GM18519 (cell line): ENCODE data around the gene HORMAD2.
"Not testable (repeated sequence)": the region's sequence is repeated elsewhere in the genome, so short reads cannot be mapped to it uniquely, and the experiment has no call there.

Experiments used
- ATAC-seq: cut with Tn5 transposase; IDR thresholded peaks from one replicate; pipeline ENCODE4 v1.9.1; 2021; ENCODE audit warnings: mild to moderate bottlenecking, moderate library complexity; ENCODE audit not compliant: unreplicated experiment, low FRiP score

HORMAD2 gene

DNA sequence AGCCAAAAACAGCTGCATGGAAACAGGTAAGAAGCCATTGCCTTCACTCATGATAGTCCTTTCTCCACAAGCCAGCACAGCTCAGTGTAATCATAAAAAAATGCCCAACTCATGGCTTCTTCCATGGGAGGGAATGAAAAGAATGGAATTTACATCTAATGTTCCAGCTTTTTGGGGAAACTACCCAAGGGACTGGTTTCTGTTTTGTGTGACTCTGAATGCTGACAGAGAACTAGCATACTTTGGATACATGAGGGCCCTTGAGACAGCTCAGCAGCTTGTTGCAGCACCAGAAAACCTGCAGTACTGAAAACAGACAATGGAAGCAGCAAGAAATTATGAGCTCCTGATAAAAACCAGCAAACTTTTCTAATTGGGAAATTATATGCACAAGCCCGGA, 24.2 kb upstream of the HORMAD2 start:
- no peak for ATAC-seq

DNA sequence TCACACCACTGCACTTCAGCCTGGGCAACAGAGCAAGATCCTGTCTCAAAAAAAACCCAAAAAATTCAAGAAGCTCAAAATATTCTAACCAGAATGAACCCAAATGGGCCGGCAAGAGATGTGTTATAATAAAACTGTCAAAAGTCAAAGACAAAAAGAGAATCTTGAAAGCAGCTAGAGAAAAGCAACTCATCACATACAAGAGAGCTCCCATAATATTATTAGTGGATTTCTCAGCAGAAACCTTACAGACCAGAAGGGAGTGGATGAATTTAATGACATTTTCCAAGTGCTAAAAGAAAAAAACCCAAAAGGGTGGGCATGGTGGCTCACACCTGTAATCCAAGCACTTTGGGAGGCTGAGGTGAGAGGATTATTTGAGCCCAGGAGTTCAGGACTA, 22.9 kb upstream of the HORMAD2 start:
- no peak for ATAC-seq

DNA sequence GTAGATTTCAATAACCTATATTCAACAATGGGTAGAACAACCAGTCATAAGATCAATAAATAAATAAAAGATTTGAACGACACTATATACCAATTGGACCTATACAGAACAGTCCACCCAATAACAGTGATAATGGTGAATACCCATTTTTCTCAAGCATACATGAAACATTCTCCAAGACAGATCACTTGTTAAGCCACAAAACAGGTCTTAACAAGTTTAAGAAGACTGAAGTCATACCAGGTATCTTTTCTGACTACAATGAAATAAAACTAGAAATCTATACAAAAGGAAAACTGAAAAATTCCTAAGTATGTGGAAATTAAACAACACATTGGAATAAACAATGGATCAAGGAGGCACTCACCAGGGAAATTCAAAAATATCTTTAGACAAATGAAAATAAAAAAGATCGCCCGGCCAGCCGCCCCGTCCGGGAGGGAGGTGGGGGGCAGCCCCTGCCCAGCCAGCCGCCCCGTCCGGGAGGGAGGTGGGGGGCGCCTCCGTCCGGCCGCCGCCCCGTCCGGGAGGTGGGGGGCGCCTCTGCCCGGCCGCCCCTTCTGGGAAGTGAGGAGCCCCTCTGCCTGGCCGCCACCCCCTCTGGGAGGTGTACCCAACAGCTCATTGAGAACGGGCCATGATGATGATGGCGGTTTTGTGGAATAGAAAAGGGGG, 20.8 kb upstream of the HORMAD2 start:
- not testable (repeated sequence) for ATAC-seq

DNA sequence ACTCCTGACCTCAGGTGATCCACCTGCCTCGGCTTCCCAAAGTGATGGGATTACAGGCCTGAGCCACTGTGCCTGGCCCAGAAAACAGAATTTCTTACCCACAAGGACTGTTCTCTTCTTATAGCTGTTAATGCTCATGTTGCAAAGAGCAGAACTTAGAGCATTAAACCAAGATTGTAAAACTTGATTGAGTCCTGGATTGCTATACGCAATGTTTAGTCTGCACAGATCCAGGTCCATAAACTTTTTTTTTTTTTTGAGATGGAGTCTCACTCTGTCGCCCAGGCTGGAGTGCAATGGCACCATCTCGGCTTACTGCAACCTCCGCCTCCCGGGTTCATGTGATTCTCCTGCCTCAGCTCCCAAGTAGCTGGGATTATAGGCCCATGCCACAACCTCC, 19.2 kb upstream of the HORMAD2 start:
- not testable (repeated sequence) for ATAC-seq

DNA sequence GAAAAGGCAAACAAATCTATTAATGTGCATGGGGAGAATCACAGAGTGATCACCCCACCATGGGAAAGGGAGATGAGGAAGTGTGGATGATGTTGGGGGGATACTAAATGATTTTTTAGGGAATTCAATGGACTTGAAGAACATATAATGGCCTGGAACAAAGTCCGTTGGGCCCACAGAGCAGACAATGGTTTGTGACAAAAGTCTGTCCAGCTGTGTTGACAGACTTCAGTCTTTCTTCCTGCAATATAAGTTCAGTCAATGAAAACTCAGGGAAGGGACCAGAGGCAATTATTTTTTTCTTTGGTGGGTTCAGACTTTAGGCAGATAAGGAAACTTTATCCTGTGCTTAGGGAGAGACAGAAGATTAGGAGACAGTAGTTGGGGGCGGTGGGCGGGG, 18.0 kb upstream of the HORMAD2 start:
- ATAC-seq: no peak

DNA sequence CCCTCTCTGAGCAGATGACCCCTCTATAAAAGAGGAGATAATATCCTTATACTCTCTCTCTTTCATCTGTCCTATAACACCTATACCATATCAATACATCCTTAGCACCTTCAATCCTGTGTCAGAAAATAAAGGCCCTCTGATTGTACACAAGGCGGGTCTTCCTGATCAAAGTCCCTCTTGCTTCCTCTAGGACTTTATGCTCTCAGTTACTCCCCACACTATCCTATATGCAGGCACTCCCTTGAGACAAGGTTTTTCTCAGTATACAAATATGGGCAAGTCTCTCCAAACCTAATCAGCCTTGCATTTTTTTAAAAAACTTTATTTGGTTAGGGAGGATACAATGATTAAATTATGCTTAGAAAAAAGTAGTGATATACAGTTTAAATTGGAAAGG, 17.3 kb upstream of the HORMAD2 start:
- no peak for ATAC-seq

DNA sequence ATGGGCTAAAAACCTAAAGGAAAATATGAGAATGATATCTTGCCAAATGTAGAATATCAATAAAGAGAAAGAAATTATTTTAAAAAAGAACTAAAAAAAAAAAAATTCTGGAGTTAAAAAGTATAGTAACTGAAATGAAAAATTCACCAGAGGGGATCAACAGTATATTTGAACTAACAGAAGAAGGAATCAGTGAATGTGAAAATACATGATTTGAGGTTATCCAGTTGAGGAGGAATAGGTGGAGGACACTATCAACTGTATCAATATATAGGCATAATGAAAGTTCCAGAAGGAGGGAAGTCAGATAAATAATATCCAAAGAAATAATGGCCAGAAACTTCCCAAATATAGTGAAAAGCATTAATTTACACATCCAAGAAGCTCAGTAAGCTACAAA, 16.1 kb upstream of the HORMAD2 start:
- no peak for ATAC-seq

DNA sequence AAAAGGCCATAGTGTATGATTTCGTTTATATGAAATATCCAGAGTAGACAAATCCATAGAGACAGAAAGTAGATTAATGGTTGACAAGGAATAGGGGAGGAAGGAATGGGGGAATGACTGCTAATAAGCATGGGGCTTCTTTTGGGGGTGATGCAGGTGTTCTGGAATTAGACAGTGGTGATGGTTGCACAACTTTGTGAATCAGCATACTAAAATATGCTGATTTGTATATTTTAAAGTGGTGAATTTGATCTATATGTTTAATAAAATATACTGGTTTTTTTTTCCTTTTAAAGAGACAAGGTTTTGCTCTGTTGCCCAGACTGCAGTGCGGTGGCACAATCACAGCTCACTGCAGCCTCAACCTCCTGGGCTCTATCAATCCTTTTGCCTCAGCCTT, 6.5 kb upstream of the HORMAD2 start:
- no peak for ATAC-seq

DNA sequence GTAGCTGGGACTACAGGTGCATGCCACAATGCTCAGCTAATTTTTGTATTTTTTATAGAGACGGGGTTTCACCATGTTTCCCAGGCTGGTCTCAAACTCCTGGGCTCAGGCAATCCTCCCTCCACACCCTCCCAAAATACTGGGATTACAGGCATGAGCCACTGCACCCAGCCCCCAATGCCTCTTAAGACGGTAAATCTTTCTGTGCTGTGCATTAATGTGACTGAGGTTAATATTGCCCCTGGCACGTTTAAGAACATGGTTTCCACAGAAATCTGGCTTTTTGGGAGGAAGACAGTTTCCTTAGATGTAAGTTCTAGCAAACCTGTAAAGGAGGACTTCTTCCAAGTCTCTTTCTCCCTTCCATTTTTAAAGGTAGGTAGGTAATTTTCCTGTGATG, 6.1 kb upstream of the HORMAD2 start:
- ATAC-seq: no peak

DNA sequence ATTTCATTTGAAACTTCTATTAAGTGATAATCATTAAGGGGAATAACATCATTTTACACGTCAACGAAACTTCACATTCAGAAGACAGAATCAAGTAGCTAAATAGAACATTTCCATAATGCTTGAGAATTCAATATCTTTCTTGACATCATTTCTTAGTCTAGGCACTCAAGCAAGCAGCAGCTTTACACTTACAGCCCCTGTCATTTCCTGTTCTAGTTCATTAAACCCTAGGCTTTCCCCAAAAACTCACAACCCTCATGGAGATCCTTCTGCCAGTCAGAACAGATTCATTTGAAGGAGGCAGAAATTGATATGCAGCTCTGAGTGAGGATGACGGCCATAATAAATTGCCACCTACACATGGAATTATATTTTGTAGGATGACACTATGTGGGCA, 5.3 kb upstream of the HORMAD2 start:
- ATAC-seq: no peak

DNA sequence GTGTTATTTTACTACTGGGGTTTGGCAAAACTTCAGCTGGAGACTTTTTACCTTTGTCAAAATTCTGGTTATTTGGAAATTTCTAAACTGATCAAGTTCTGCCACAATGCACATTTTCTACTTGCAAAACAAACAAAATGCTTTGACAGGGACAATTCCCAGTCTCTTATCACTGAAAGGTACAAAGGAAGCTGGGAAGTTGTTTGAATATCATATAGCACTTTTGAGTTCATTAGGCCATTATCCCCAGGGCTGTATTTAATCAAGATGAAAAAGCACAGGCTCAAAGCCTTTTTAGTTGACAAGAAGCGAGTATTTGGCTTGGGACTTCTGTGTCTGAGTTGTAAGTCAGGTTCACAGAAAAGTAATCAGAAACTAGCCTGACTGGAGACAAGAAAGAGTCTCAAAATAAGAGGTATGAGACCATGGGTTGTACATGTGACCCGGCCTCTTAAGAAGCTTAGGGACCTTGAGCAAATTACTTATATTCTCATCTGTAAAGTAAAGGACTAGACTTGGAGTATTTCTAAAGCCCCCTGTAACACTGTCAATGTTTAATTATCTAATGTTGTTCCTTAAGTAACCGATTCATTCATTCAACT, 2.9 kb upstream of the HORMAD2 start:
- no peak for ATAC-seq

DNA sequence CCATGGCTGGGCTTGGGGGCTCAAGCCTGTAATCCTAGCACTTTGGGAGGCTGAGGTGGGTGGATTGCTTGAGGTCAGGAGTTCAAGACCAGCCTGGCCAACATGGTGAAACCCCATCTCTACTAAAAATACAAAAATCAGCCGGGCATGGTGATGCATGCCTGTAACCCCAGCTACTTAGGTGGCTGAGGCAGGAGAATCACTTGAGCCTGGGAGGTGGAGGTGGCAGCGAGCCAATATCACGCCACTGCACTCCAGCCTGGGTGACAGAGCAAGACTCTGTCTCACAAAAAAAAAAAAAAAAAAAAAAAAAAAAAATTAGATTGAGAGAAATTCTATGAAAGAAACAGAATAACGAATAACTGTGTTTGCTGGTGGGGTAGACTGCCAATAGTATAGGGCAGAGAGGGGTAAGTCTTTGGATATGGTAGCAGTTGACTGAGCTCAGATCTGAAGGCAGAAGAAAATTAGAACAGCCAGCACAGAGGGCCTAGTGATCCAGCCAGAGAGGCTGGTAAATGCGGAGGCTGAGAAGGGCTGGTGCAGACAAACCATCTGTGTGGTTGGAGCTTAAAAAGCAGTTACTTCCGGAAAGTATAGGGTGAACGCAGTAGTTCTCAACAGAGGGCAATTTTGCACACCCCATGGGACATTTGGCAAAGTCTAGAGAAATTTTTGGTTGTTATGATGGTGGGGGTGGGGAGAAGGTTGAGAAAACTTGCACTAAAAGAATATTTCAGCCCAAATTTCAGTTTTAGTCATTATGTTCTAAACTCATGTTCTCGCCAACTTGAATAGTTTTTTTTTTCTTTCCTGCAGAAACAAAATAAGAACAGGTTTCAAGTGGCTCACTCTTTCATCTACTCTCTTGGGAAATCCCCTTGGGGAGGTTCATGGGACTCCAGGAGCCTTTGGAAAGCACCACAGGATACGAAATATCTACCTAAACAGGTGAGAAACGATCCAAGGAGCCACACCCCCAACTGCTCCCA, 1.6 kb upstream of the HORMAD2 start:
- no peak for ATAC-seq

DNA sequence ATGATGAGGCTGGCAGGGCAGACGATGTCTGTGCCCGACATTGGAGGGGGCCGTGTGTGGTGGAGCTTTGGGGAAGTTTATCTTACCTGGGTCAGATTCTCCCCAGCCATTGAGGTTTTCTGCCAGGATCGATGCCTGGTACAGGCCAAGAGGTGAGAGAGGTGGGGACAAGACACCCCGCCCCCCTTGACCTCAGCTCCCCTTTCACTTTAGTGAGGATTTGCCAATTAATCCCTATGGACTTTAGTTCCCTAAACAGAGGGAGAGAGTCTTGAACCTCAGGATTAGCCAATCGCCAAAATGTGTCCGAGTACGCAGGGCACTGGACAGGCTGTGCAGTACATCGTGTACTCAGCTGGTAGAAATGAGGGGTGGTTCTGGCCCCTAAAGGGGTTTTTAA, 541 bp downstream of the HORMAD2 start:
- ATAC-seq: no peak

DNA sequence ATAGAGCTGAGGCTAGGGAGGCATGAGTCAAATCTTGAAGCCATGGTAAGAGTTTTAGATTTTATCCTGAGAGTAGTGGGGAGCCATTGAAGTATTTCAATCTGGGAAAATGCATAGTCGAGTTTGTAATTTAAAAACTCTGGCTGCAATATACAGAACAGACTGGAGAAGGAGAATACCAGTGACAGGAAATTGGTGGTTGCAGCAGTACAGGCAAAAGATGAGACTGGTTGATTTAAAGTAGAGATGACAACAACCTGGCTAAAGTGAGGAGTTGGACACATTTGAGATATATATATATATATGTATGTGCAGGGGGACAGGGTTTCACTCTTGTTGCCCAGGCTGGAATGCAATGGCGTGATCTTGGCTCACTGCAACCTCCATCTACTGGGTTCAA, 6.2 kb downstream of the HORMAD2 start:
- no peak for ATAC-seq

DNA sequence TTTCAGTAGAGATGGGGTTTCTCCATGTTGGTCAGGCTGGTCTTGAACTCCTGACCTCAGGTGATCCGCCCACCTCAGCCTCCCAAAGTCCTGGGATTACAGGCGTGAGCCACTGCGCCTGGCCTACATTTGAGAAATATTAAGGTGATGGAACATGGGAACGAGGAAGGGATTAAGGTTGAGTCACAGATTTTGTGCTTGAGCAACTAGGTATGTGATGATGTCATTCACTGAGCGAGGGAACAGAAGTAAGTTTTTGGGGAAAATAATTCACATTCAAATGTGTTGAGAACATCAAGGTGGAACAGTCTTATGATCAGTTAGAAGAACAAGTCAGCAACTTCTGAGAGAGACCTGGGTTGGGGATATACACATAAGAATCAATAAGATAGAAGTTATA, 6.8 kb downstream of the HORMAD2 start:
- not testable (repeated sequence) for ATAC-seq

DNA sequence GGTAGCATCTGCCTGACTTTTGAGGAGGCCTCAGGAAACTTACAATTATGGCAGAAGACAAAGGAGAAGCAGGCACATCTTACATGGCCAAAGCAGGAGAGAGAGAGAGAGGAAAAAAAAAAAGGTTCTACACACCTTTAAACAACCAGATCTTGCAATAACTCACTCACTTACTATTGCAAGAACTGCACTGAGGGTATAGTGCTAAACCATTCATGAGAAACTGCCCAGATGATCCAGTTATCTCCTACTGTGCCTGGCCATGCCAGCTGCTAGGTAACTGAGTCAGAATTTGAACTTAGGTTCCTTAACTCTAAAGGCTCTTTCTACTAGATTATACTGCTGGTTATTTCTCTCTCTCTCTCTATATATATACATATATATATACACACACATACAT, 7.3 kb downstream of the HORMAD2 start:
- no peak for ATAC-seq

DNA sequence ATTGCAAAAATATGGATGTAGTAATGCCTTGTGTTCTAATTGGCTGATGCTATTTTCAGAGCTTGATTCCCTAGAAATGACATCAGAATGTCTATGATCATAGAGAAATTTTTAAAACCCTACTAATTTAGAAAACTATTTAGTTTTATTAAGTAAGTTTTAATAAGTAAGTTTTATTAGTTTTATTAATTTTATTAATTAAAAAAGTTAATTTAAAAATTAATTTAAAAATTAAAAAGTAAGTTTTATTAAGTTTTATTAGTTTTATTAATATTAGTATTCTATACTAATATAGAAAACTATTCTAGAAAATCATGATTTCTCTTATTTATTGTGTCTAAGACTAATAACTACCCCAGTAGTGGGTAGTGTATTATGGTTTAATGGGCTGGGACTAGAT, 8.2 kb downstream of the HORMAD2 start:
- ATAC-seq: no peak

DNA sequence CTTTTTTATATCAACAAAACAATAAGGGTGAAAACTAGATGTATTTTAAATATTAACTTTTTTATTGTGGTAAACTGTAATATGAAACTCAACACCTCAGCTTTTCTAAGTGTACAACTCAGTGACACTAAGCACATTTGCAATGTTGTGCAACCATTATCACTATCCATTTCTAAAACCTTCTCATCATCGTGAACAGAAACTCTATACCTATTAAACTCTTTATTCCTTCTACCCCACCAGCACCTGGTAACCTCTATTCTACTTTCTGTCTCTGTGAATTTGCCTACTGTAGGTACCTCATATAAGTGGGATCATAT, 9.4 kb downstream of the HORMAD2 start:
- ATAC-seq: no peak

DNA sequence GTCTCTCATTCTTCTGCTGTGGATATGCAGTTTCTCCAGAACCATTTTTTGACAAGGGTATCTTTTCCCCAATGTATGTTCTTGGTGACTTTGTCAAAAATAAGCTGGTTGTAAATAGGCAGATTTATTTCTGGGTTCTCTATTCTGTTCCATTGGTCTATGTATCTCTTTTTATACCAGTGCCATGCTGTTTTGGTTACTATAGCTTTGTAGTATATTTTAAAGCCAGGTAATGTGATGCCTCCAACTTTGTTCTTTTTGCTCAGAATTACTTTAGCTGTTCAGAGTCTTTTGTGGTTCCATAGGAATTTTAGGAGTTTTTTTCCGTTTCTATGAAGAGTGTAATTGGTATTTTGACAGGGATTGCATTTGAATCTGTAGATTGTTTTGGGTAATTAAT, 12.4 kb downstream of the HORMAD2 start:
- ATAC-seq: no peak

DNA sequence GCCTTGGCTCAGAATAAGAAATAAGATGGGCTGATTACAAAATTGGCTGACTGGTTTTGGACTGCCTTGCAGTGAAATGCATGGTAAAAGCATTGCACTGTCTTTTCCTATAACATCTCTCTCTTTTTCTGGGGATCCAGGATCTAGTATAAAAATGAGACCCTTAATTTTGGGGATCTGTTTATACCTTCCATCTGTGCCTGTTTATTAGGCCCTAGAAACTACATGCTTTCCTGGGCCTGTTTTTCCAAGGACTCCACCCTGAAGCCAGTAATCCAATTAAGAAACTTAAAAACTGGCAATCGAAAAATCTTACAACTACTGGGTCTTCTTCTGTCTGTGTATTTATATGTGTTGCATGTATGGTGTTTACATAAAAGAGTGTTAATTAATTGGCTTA, 14.5 kb downstream of the HORMAD2 start:
- no peak for ATAC-seq

DNA sequence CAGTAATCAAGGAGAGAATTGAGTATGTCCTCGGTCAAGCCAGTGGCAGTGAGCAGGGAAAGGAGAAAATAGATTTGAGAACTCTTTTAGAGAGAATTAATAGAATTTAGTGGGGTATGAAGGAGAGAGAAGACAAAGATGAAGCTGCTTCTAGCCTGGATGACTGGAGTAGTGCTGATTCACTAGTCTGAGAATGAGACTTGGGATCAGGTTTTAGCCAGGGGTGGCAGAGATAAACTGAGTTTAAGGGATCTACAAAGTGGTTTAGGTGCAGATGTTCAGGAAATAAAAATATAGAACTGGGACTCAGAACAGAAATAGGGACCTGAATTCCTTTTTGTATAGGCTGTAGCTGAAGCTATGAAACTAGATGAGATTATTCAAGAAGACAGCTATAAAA, 17.6 kb downstream of the HORMAD2 start:
- ATAC-seq: no peak

DNA sequence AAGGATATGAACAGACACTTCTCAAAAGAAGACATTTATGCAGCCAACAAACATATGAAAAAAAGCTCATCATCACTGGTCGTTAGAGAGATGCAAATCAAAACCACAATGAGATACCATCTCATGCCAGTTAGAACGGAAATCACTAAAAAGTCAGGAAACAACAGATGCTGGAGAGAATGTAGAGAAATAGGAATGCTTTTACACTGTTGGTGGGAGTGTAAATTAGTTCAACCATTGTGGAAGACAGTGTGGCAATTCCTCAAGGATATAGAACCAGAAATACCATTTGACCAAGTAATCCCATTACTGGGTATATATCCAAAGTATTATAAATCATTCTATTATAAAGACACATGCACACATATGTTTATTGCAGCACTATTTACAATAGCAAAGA, 20.5 kb downstream of the HORMAD2 start:
- ATAC-seq: not testable (repeated sequence)
